Prostate gland (tissue), 2 donors: ENCODE measurements around the gene WFDC9. TPM values are rescaled to one million over a fixed set of nuclear protein-coding genes. Genes with fewer than 3 reads are reported as not detected.
"Not testable (repeated sequence)": the region's sequence is repeated elsewhere in the genome, so short reads cannot be mapped to it uniquely, and the experiment has no call there.

Experiments
- DNase-seq: peaks from one replicate; pipeline ENCODE4 v3.0.0-alpha.2; 2019; ENCODE audit warnings: low spot score
- H3K27ac ChIP-seq, 2 donors: fragments of 200-600 bp; sonication (generic); 2 replicates each; pipeline ENCODE4 v1.5.1; 2017 to 2019
- H3K27me3 ChIP-seq: fragments of 200-600 bp; sonication (generic); replicated peaks from 2 replicates; pipeline ENCODE4 v1.5.1; 2019; ENCODE audit not compliant: insufficient read depth
- H3K36me3 ChIP-seq, 2 donors: fragments of 200-600 bp; sonication (generic); 1 replicate in 1 of 2; 2 replicates in 1 of 2; pipeline versions ENCODE4 v1.5.1 to v1.8.1; 2017 to 2019
- H3K4me1 ChIP-seq: fragments of 200-600 bp; sonication (generic); replicated peaks from 2 replicates; pipeline ENCODE4 v1.5.1; 2019
- H3K4me3 ChIP-seq, 2 donors: fragments of 200-600 bp; sonication (generic); 2 replicates each; pipeline ENCODE4 v1.5.1; 2017 to 2019
- H3K9me3 ChIP-seq: fragments of 200-600 bp; sonication (generic); 2 replicates; pipeline ENCODE4 v1.5.1; 2017
- POLR2A ChIP-seq: fragments of 450-650 bp; IDR thresholded peaks from one replicate; pipeline ENCODE4 v1.6.1; 2016; ENCODE audit warnings: antibody characterized with exemption, mild to moderate bottlenecking
- POLR2AphosphoS5 ChIP-seq: sonication (generic); formaldehyde crosslinking; IDR thresholded peaks from one replicate; pipeline ENCODE4 v1.6.1; 2017; ENCODE audit warnings: antibody characterized with exemption
- WGBS: methylation state at CpG from one replicate; pipeline ENCODE4 v1.1.5; 2018; 5-methylcytosine and 5-hydroxymethylcytosine counted together
- intact Hi-C: fragments of 100-400 bp; cut with DNase I; formaldehyde crosslinking; loops from one replicate; pipeline ENCODE4 v1.14.2; 2022
- total RNA-seq, 2 donors: library from RNA; depleted of rRNA; stranded (reverse); fragments of >200 nt; gene quantifications; one replicate each; pipeline ENCODE4 v1.1.0, GENCODE V29; 2016
- TF ChIP-seq, protein P1 (sequence below), 4 experiments: fragments of 200-600 bp in 2 of 4; fragments of 450-650 bp in 2 of 4; sonication (generic) in 2 of 4; IDR thresholded peaks; 1 replicate in 3 of 4; 2 replicates in 1 of 4; pipeline ENCODE4 v1.5.1; 2016 to 2019; ENCODE audit warnings: antibody characterized with exemption in 4 of 4, mild to moderate bottlenecking in 2 of 4, moderate library complexity in 2 of 4

WFDC9 gene
- total RNA-seq, 2 donors from 2014 or later: not detected

- Histone ChIP-seq H3K4me3 (no peak overlapping the region), H3K27ac (no peak overlapping the region), H3K4me1 (no peaks in the 10 kb centered on the region), H3K9me3 (no peaks in the 10 kb centered on the region), H3K36me3 (no peaks in the 10 kb centered on the region), H3K27me3 (peaks cover 2% of the 10 kb centered on the region)
- WGBS: 46% methylated on average over 1 of the region's 1 CpG
- intact Hi-C loops: no loop called here
- DNase-seq: no peak
- TF ChIP-seq, protein P1, sequence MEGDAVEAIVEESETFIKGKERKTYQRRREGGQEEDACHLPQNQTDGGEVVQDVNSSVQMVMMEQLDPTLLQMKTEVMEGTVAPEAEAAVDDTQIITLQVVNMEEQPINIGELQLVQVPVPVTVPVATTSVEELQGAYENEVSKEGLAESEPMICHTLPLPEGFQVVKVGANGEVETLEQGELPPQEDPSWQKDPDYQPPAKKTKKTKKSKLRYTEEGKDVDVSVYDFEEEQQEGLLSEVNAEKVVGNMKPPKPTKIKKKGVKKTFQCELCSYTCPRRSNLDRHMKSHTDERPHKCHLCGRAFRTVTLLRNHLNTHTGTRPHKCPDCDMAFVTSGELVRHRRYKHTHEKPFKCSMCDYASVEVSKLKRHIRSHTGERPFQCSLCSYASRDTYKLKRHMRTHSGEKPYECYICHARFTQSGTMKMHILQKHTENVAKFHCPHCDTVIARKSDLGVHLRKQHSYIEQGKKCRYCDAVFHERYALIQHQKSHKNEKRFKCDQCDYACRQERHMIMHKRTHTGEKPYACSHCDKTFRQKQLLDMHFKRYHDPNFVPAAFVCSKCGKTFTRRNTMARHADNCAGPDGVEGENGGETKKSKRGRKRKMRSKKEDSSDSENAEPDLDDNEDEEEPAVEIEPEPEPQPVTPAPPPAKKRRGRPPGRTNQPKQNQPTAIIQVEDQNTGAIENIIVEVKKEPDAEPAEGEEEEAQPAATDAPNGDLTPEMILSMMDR (IDR thresholded peaks at IDR 0.05): no peak
- no peak for TF ChIP-seq POLR2A
- no peak for TF ChIP-seq POLR2AphosphoS5
These were observed 37.6 kb downstream of the WFDC9 start for GRCh38 chr20:45593498-45593897.

- H3K9me3 ChIP-seq: no peaks in the 10 kb centered on the region
- 56% methylated on average over 5 of the region's 5 CpGs for WGBS
- DNase-seq: no peak
- H3K4me1 ChIP-seq: no peaks in the 10 kb centered on the region
- intact Hi-C loops: no loop called here
- H3K36me3 ChIP-seq: no peaks in the 10 kb centered on the region
- H3K27me3 ChIP-seq: no peaks in the 10 kb centered on the region
- no peak overlapping the region for H3K27ac ChIP-seq
- no peak overlapping the region for H3K4me3 ChIP-seq
- TF ChIP-seq POLR2AphosphoS5: no peak
- TF ChIP-seq, protein P1 (IDR thresholded peaks at IDR 0.05): peak in 3 of 4 experiments; percentile 7 to 45 (median 20)
- no peak for TF ChIP-seq POLR2A
These were observed 38.4 kb downstream of the WFDC9 start for GRCh38 chr20:45592574-45593189.

DNA sequence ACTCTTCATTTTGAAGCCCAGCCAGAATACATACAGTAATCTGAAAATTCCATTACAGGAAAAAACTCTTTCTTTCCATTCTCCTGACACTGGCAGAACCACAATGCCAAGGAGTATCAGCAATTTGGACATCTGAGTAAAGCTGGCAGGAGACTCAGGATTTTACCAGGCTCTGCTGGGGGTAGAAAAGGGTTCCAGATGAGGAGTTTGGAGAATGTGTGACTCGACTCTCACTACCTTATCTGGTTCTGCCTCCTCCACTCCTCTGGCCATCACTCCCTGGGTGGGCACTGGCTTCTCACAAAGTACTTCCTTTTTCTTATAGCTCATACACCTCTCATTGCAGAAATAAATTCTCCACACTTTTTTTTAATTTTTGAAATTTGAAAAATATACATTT is 41.4 kb downstream of the WFDC9 start:
- Histone ChIP-seq H3K27me3 (no peaks in the 10 kb centered on the region), H3K36me3 (no peaks in the 10 kb centered on the region), H3K27ac (no peak overlapping the region), H3K4me3 (no peak overlapping the region), H3K4me1 (no peaks in the 10 kb centered on the region), H3K9me3 (no peaks in the 10 kb centered on the region)
- no peak for DNase-seq
- TF ChIP-seq POLR2A (no peak), POLR2AphosphoS5 (no peak)
- TF ChIP-seq, protein P1 (IDR thresholded peaks at IDR 0.05): no peak
- 26% methylated on average over 1 of the region's 1 CpG for WGBS
- intact Hi-C loops: no loop called here

- WGBS: 74% methylated on average over 2 of the region's 2 CpGs
- H3K4me1 ChIP-seq: no peaks in the 10 kb centered on the region
- no peak for DNase-seq
- no peak overlapping the region for H3K4me3 ChIP-seq
- intact Hi-C loops: no loop called here
- no peaks in the 10 kb centered on the region for H3K36me3 ChIP-seq
- H3K27me3 ChIP-seq: no peaks in the 10 kb centered on the region
- TF ChIP-seq, protein P1 (IDR thresholded peaks at IDR 0.05): no peak
- TF ChIP-seq POLR2A (no peak), POLR2AphosphoS5 (no peak)
- H3K27ac ChIP-seq: no peak overlapping the region
- H3K9me3 ChIP-seq: no peaks in the 10 kb centered on the region
These were observed 42.3 kb downstream of the WFDC9 start for GRCh38 chr20:45588800-45589199.

DNA sequence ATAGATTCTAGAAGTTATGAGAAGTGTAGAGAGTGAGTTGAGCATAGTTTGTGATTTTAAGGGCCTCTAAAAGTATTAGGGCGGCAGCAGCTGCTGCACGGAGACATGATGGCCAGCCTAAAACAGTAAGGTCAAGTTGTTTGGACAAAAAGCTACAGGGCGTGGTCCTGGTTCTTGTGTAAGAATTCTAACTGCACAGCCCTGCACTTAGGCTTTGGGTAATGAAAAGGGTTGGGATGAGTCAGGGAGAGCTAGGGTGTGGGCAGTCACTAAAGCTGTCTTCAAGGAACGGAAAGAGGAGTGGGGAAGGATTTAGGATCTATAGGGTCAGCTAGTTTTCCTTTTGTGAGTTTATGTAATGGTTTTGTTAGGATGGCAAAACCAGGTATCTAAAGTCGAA is 45.1 kb downstream of the WFDC9 start:
- H3K27me3 ChIP-seq, H3K4me1 ChIP-seq, H3K27ac ChIP-seq, H3K9me3 ChIP-seq, H3K36me3 ChIP-seq, H3K4me3 ChIP-seq, DNase-seq, intact Hi-C loops: not testable (repeated sequence)
- WGBS: 91% methylated on average over 5 of the region's 5 CpGs

GRCh38 chr20:45584294-45584693 is 46.8 kb downstream of the WFDC9 start:
- H3K27me3 ChIP-seq, DNase-seq, H3K9me3 ChIP-seq, H3K4me3 ChIP-seq, H3K36me3 ChIP-seq, H3K27ac ChIP-seq, intact Hi-C loops, H3K4me1 ChIP-seq: not testable (repeated sequence)
- 75% methylated on average over 5 of the region's 5 CpGs for WGBS
